Naive thymus-derived CD8-positive, alpha-beta T cell (primary cell): ENCODE measurements around the gene SLC6A16. TPM values are rescaled to one million over a fixed set of nuclear protein-coding genes. Genes with fewer than 3 reads are reported as not detected.
"Not testable (repeated sequence)": the region's sequence is repeated elsewhere in the genome, so short reads cannot be mapped to it uniquely, and the experiment has no call there.

Experiments
- ATAC-seq, 2 donors: fragments of 150-1000 bp; cut with Tn5 transposase in 1 of 2; sonication (Bioruptor Pico), chemical (Tn5 transposase) in 1 of 2; 1 replicate in 1 of 2; 2 replicates in 1 of 2; pipeline ENCODE4 v1.10.0; 2021; ENCODE audit warnings: mild to moderate bottlenecking in 2 of 2, moderate library complexity in 2 of 2
- POLR2A ChIA-PET: fragments of 350-600 bp; sonication (Branson Sonifier 250); formaldehyde crosslinking; loops from one replicate; lab custom pipeline; 2021; ENCODE audit warnings: antibody characterized with exemption; lab: Charles Lee
- DNase-seq, 10 donors: peaks; one replicate each; pipeline versions ENCODE4 v3.0.0 to v3.0.0-alpha.2; 2020 to 2022
- H3K27ac Mint-ChIP-seq, 10 donors: one replicate each; pipeline ENCODE4 v1.8.0; 2020 to 2022; ENCODE audit warnings: mild to moderate bottlenecking in 10 of 10, mixed read lengths in 10 of 10, moderate library complexity in 4 of 10, inconsistent platforms in 1 of 10
- H3K27me3 Mint-ChIP-seq, 5 donors: one replicate each; pipeline ENCODE4 v1.8.0; 2021 to 2022; ENCODE audit warnings: mixed read lengths in 5 of 5
- H3K36me3 Mint-ChIP-seq, 3 donors: one replicate each; pipeline ENCODE4 v1.8.0; 2020 to 2022; ENCODE audit warnings: mixed read lengths in 3 of 3, mild to moderate bottlenecking in 2 of 3, inconsistent platforms in 1 of 3
- H3K4me1 Mint-ChIP-seq, 4 donors: one replicate each; pipeline ENCODE4 v1.8.0; 2021 to 2022; ENCODE audit warnings: mixed read lengths in 4 of 4
- H3K4me3 Mint-ChIP-seq, 10 donors: one replicate each; pipeline ENCODE4 v1.8.0; 2020 to 2022; ENCODE audit warnings: mild to moderate bottlenecking in 10 of 10, mixed read lengths in 10 of 10, moderate library complexity in 6 of 10, inconsistent platforms in 1 of 10
- H3K9me3 Mint-ChIP-seq, 9 donors: one replicate each; pipeline ENCODE4 v1.8.0; 2020 to 2022; ENCODE audit warnings: mixed read lengths in 9 of 9, mild to moderate bottlenecking in 3 of 9, inconsistent platforms in 1 of 9, moderate library complexity in 1 of 9
- polyA plus RNA-seq, 3 donors: library from polyadenylated mRNA; unstranded; fragments of 300-500 nt; fragmentation: Illumina TruSeq; gene quantifications; one replicate each; pipeline ENCODE4 v1.2.3, GENCODE V29; 2021
- total RNA-seq, 8 experiments: library from RNA in 2 of 8; stranded (reverse) in 2 of 8; gene quantifications; one replicate each; pipeline ENCODE4 v1.2.3 and lab custom pipeline; 2021 to 2026

The SLC6A16 gene
- total and polyA plus RNA-seq, 5 experiments from 2014 or later: 0.97 to 6.9 (median 1.5) TPM

DNA sequence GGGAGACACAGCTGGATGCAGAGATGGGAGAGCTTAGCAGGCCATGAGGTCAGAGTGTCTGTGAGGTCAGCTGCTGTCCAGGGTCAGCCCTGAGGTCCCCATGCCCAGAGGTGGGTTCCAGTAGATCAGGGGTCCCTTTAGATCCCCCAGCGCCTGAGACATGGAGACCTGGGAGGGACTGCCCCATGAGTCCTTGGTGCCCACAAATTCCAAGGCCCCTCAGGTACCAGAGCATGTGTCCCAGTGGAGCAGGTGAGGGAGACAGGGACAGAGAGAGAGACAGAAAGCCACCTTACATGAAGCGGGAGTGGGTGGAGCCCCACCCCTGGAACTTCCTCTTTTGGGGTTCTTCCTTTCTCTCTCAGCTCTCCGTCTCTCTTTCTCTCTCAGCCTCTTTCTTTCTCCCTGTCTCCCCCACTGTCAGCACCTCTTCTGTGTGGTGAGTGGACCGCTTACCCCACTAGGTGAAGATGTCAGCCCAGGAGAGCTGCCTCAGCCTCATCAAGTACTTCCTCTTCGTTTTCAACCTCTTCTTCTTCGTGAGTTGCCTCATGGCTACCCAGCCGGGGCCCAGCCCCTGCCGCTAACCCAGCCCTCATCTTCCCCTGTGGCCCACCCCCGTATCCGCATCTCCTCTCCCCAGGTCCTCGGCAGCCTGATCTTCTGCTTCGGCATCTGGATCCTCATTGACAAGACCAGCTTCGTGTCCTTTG lies 10.2 kb upstream of the SLC6A16 start, which contains the start of gene CD37:
Gene CD37, plus strand, starts transcription at position 336 of the 713 bp plus-strand sequence. Its CDS starts 135 bp downstream, at position 471.
- peak within 1 kb of the TSS; percentile 98 to 100 (median 99) for H3K27ac Mint-ChIP-seq

GRCh38 chr19:49333811-49334288 lies 8.9 kb upstream of the SLC6A16 start:
- peaks cover 34 to 91% (median 81%) of the 10 kb centered on the region in 4 donors for H3K4me1 Mint-ChIP-seq
- peaks cover 0 to 32% (median 12%) of the 10 kb centered on the region in 3 donors for H3K36me3 Mint-ChIP-seq
- POLR2A ChIA-PET: interaction anchor here (0.6 to 1.8 kb wide), 11 partner anchors 11 to 219 kb away, joined by 3 to 6 read pairs (median 3); partner anchors contain the start of gene RPS11
- H3K4me3 Mint-ChIP-seq: peak overlapping the region; percentile 75 to 99 (median 88)
- H3K27ac Mint-ChIP-seq: peak overlapping the region; percentile 94 to 100 (median 98)
- no peaks in the 10 kb centered on the region for H3K27me3 Mint-ChIP-seq
- H3K9me3 Mint-ChIP-seq: no peaks in the 10 kb centered on the region
- ATAC-seq: peak; percentile 67 to 68
- DNase-seq: peak; percentile 38 to 83 (median 66)

More for the DNA sequence above, 10.2 kb upstream of the SLC6A16 start, which contains the start of gene CD37:
- Mint-ChIP-seq H3K27me3 (no peaks in the 10 kb centered on the region), H3K9me3 (no peaks in the 10 kb centered on the region), H3K36me3 (peaks cover 0 to 35% (median 10%) of the 10 kb centered on the region in 3 donors), H3K4me1 (peaks cover 34 to 89% (median 83%) of the 10 kb centered on the region in 4 donors), H3K4me3 (peak within 1 kb of the TSS; percentile 87 to 100 (median 99))
- ATAC-seq (peak; percentile 75 to 77), DNase-seq (peak; percentile 43 to 80 (median 58))
- POLR2A ChIA-PET: interaction anchor here (0.6 to 1.8 kb wide), 12 partner anchors 10 to 882 kb away, joined by 3 to 6 read pairs (median 3); partner anchors contain the start of genes ALDH16A1, BCL2L12, IRF3 and RPS11

GRCh38 chr19:49333418-49333805 lies 8.4 kb upstream of the SLC6A16 start:
- ATAC-seq: no peak
- peaks cover 0 to 29% (median 14%) of the 10 kb centered on the region in 3 donors for H3K36me3 Mint-ChIP-seq
- H3K9me3 Mint-ChIP-seq: no peaks in the 10 kb centered on the region
- peak overlapping the region; percentile 75 to 99 (median 88) for H3K4me3 Mint-ChIP-seq
- H3K4me1 Mint-ChIP-seq: peaks cover 33 to 91% (median 80%) of the 10 kb centered on the region in 4 donors
- peak overlapping the region; percentile 94 to 100 (median 98) for H3K27ac Mint-ChIP-seq
- no peak for DNase-seq
- POLR2A ChIA-PET: interaction anchor here (0.6 to 1.8 kb wide), 9 partner anchors 11 to 219 kb away, joined by 3 to 6 read pairs (median 3); partner anchors contain the start of gene RPS11
- H3K27me3 Mint-ChIP-seq: no peaks in the 10 kb centered on the region

GRCh38 chr19:49332691-49333417 lies 7.9 kb upstream of the SLC6A16 start:
- not testable (repeated sequence) for H3K9me3 Mint-ChIP-seq, ATAC-seq, H3K27me3 Mint-ChIP-seq, DNase-seq
- Mint-ChIP-seq H3K4me3 (peak overlapping the region in 9 of 10 donors; percentile 82 to 99 (median 88)), H3K27ac (peak overlapping the region; percentile 94 to 100 (median 98)), H3K36me3 (peaks cover 5 to 30% (median 12%) of the 10 kb centered on the region in 3 donors), H3K4me1 (peaks cover 32 to 91% (median 80%) of the 10 kb centered on the region in 4 donors)
- POLR2A ChIA-PET: interaction anchor here (0.6 to 2.0 kb wide), 4 partner anchors 12 to 238 kb away, joined by 3 to 6 read pairs (median 4); no protein-coding TSS in a partner anchor

GRCh38 chr19:49331616-49332055 lies 6.6 kb upstream of the SLC6A16 start:
- H3K4me1 Mint-ChIP-seq: peaks cover 33 to 87% (median 75%) of the 10 kb centered on the region in 4 donors
- H3K36me3 Mint-ChIP-seq: peaks cover 5 to 27% (median 17%) of the 10 kb centered on the region in 3 donors
- no peaks in the 10 kb centered on the region for H3K9me3 Mint-ChIP-seq
- ATAC-seq (peak; percentile 65 to 70), DNase-seq (peak in 9 of 10 donors; percentile 36 to 80 (median 59))
- POLR2A ChIA-PET: interaction anchor here (1.0 to 2.0 kb wide), 3 partner anchors 13 to 138 kb away, joined by 3 to 4 read pairs (median 3); no protein-coding TSS in a partner anchor
- H3K27me3 Mint-ChIP-seq: no peaks in the 10 kb centered on the region
- H3K27ac Mint-ChIP-seq: peak overlapping the region in 9 of 10 donors; percentile 76 to 100 (median 90)
- peak overlapping the region in 8 of 10 donors; percentile 0 to 74 (median 52) for H3K4me3 Mint-ChIP-seq

- peak overlapping the region in 4 of 10 donors; percentile 38 to 67 (median 46) for H3K4me3 Mint-ChIP-seq
- H3K27ac Mint-ChIP-seq: peak overlapping the region in 9 of 10 donors; percentile 76 to 100 (median 90)
- H3K4me1 Mint-ChIP-seq: peaks cover 31 to 86% (median 71%) of the 10 kb centered on the region in 4 donors
- ATAC-seq, H3K9me3 Mint-ChIP-seq, H3K27me3 Mint-ChIP-seq, DNase-seq: not testable (repeated sequence)
- POLR2A ChIA-PET: interaction anchor here (1.6 to 2.0 kb wide), 2 partner anchors 14 to 138 kb away, joined by 3 to 4 read pairs; no protein-coding TSS in a partner anchor
- peaks cover 5 to 27% (median 17%) of the 10 kb centered on the region in 3 donors for H3K36me3 Mint-ChIP-seq
Observed at GRCh38 chr19:49331187-49331586, 6.2 kb upstream of the SLC6A16 start.

- Mint-ChIP-seq H3K4me1 (peaks cover 17 to 73% (median 51%) of the 10 kb centered on the region in 4 donors), H3K4me3 (peak overlapping the region in 1 of 10 donors; percentile 34), H3K27me3 (no peaks in the 10 kb centered on the region), H3K27ac (peak overlapping the region in 5 of 10 donors; percentile 15 to 77 (median 69)), H3K36me3 (peaks cover 5 to 30% (median 19%) of the 10 kb centered on the region in 3 donors), H3K9me3 (no peaks in the 10 kb centered on the region)
- DNase-seq (no peak), ATAC-seq (no peak)
- POLR2A ChIA-PET: no interaction called here
Observed at GRCh38 chr19:49328741-49329140, 3.8 kb upstream of the SLC6A16 start.

- peak overlapping the region; percentile 10 to 77 (median 35) for H3K27ac Mint-ChIP-seq
- ATAC-seq (peak in 1 of 2 donors; percentile 34), DNase-seq (peak in 7 of 10 donors; percentile 22 to 50 (median 34))
- H3K4me3 Mint-ChIP-seq: peak overlapping the region in 1 of 10 donors; percentile 34
- POLR2A ChIA-PET: interaction anchor here (0.6 kb wide), 1 partner anchor 28 kb away, joined by 4 read pairs; no protein-coding TSS in a partner anchor
- H3K27me3 Mint-ChIP-seq: no peaks in the 10 kb centered on the region
- no peaks in the 10 kb centered on the region for H3K9me3 Mint-ChIP-seq
- H3K4me1 Mint-ChIP-seq: peaks cover 13 to 67% (median 46%) of the 10 kb centered on the region in 4 donors
- peaks cover 5 to 30% (median 22%) of the 10 kb centered on the region in 3 donors for H3K36me3 Mint-ChIP-seq
Observed at GRCh38 chr19:49327878-49328544, 3.0 kb upstream of the SLC6A16 start.

DNA sequence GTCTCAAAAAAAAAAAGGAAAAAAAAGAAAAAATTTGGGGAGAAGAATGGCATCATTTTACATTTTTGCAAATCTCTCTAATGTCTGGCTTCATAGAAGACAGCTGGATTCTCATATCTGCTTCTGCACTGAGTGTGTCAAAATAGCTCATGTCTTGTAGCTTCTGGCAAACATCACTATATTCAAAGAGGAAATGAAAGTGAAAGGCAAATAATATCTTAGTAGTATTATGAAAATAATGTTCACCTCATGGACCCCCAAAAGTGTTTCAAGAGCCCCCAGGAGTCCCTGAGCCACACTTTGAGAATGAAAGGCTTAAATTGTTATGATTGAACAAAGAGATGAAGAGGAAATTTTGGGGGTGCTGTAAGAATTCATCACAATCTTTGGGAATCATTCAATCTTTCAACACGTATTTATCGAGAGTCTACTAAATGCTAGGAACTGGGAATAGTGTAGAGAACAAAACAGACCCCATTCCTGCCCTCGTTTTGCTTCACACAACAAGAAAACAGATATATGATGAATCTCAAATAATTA lies 1.2 kb upstream of the SLC6A16 start:
- no peaks in the 10 kb centered on the region for H3K9me3 Mint-ChIP-seq
- ATAC-seq (no peak), DNase-seq (no peak)
- H3K27me3 Mint-ChIP-seq: no peaks in the 10 kb centered on the region
- H3K36me3 Mint-ChIP-seq: peaks cover 5 to 36% (median 34%) of the 10 kb centered on the region in 3 donors
- peaks cover 9 to 55% (median 29%) of the 10 kb centered on the region in 4 donors for H3K4me1 Mint-ChIP-seq
- H3K27ac Mint-ChIP-seq: peak overlapping the region in 2 of 10 donors; percentile 43 to 82
- POLR2A ChIA-PET: no interaction called here
- peak overlapping the region in 1 of 10 donors; percentile 43 for H3K4me3 Mint-ChIP-seq

DNA sequence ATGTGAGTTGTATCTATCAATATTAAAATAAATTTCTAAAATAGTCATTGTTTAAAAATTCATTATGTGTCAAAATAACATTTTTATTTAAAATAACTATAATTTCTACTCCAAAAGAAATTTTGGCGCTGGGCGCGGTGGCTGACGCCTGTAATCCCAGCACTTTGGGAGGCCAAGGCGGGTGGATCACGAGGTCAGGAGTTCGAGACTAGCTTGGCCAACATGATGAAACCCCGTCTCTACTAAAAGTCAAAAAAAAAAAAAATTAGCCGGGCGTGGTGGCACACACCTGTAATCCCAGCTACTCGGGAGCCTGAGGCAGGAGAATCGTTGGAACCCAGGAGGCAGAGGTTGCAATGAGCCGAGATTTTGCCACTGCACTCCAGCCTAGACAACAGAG lies 765 bp upstream of the SLC6A16 start:
- H3K9me3 Mint-ChIP-seq, POLR2A ChIA-PET, H3K27me3 Mint-ChIP-seq, DNase-seq, H3K4me3 Mint-ChIP-seq, ATAC-seq: not testable (repeated sequence)
- peaks cover 9 to 51% (median 27%) of the 10 kb centered on the region in 4 donors for H3K4me1 Mint-ChIP-seq
- peak overlapping the region in 1 of 10 donors; percentile 82 for H3K27ac Mint-ChIP-seq
- peaks cover 5 to 38% (median 33%) of the 10 kb centered on the region in 3 donors for H3K36me3 Mint-ChIP-seq

- POLR2A ChIA-PET: interaction anchor here (0.7 kb wide), 2 partner anchors 64 to 71 kb away, joined by 3 to 6 read pairs; no protein-coding TSS in a partner anchor
- Mint-ChIP-seq H3K9me3 (peaks cover 0 to 33% (median 5%) of the 10 kb centered on the region in 9 donors), H3K4me1 (peaks cover 9 to 24% (median 15%) of the 10 kb centered on the region in 4 donors), H3K27me3 (no peaks in the 10 kb centered on the region), H3K36me3 (peaks cover 20 to 52% (median 44%) of the 10 kb centered on the region in 3 donors), H3K27ac (no peak overlapping the region), H3K4me3 (no peak overlapping the region)
- ATAC-seq: no peak
- DNase-seq: no peak
Observed at GRCh38 chr19:49318296-49318695, 6.7 kb downstream of the SLC6A16 start.
